ENCODE results near the gene KHK. TPM values are rescaled to one million over a fixed set of nuclear protein-coding genes. Genes with fewer than 3 reads are reported as not detected.

Gene KHK
- total and polyA plus RNA-seq, 12 donors, result 0.32 to 4.6 (median 2.2) TPM

GRCh38 chr2:27133195-27133875 is 46.8 kb downstream of the KHK start:
- intact Hi-C loops (cut with DNase I), result loop anchor here in 2 of 10 donors (5.0 kb wide), 2 partner anchors 36 to 219 kb away; no protein-coding TSS in a partner anchor
- 41 to 42% methylated on average over 14 of the region's 14 CpGs for WGBS, 2 donors
- peaks cover 0 to 43% (median 28%) of the 10 kb centered on the region in 9 donors for H3K36me3 ChIP-seq
- DNase-seq, result no peak
- H3K9me3 ChIP-seq, result no peaks in the 10 kb centered on the region
- H3K27ac ChIP-seq, result peak overlapping the region in 9 of 10 donors; percentile 86 to 96 (median 91)
- no peak for ATAC-seq
- H3K4me3 ChIP-seq, result peak overlapping the region; percentile 85 to 100 (median 94)
- TF ChIP-seq CTCF (IDR thresholded peaks at IDR 0.05), result no peak
- peaks cover 5 to 19% (median 15%) of the 10 kb centered on the region in 9 donors for H3K4me1 ChIP-seq
- H3K27me3 ChIP-seq, result no peaks in the 10 kb centered on the region

- ATAC-seq (peak; percentile 94 to 98 (median 98)), DNase-seq (peak; percentile 97 to 99)
- Histone ChIP-seq H3K4me3 (peak within 1 kb of the TSS; percentile 85 to 100 (median 94)), H3K9me3 (no peaks in the 10 kb centered on the region), H3K36me3 (peaks cover 0 to 41% (median 28%) of the 10 kb centered on the region in 9 donors), H3K4me1 (peaks cover 5 to 19% (median 15%) of the 10 kb centered on the region in 9 donors), H3K27me3 (no peaks in the 10 kb centered on the region), H3K27ac (peak within 1 kb of the TSS; percentile 75 to 96 (median 90))
- WGBS, 2 donors, result 0 to 1% methylated on average over 75 to 86 of the region's 86 CpGs
- intact Hi-C loops (cut with DNase I), result loop anchor here in 2 of 10 donors (1.0 to 5.0 kb wide), 3 partner anchors 37 to 218 kb away; partner anchors contain the start of gene KHK (in 1 of the 2)
- TF ChIP-seq CTCF (IDR thresholded peaks at IDR 0.05), result peak in 4 of 9 donors; percentile 5 to 36 (median 26)
These were observed 47.6 kb downstream of the KHK start, which contains the start of gene PREB for GRCh38 chr2:27133905-27134780. PREB (minus strand) TSS chr2:27134636; CDS start chr2:27134421, 215 bp downstream.

GRCh38 chr2:27134781-27135477 is 48.4 kb downstream of the KHK start:
- Histone ChIP-seq H3K27ac (peak overlapping the region in 9 of 10 donors; percentile 86 to 96 (median 91)), H3K4me3 (peak overlapping the region in 8 of 10 donors; percentile 90 to 99 (median 94)), H3K36me3 (peaks cover 0 to 34% (median 23%) of the 10 kb centered on the region in 9 donors), H3K4me1 (peaks cover 5 to 19% (median 15%) of the 10 kb centered on the region in 9 donors), H3K9me3 (no peaks in the 10 kb centered on the region), H3K27me3 (no peaks in the 10 kb centered on the region)
- TF ChIP-seq CTCF (IDR thresholded peaks at IDR 0.05), result no peak
- intact Hi-C loops (cut with DNase I), result loop anchor here in 2 of 10 donors (1.0 to 5.0 kb wide), 3 partner anchors 38 to 217 kb away; partner anchors contain the start of gene KHK (in 1 of the 2)
- WGBS, 2 donors, result 54 to 55% methylated on average over 33 of the region's 33 CpGs
- ATAC-seq (no peak), DNase-seq (no peak)
